Liver (tissue), 9 donors: ENCODE results near the gene TNFRSF13B. TPM values are rescaled to one million over a fixed set of nuclear protein-coding genes. Genes with fewer than 3 reads are reported as not detected.
"Not testable (repeated sequence)": the region's sequence is repeated elsewhere in the genome, so short reads cannot be mapped to it uniquely, and the experiment has no call there.

Experiments
- DNase-seq: peaks from one replicate; pipeline ENCODE4 v3.0.0-alpha.2; 2017; ENCODE audit warnings: low spot score
- H3K27ac ChIP-seq, 2 donors: one replicate each; pipeline ENCODE4 v1.7.0; 2013; ENCODE audit warnings: inconsistent platforms in 2 of 2, low read length in 2 of 2, control low read depth in 1 of 2, low read depth in 1 of 2, mild to moderate bottlenecking in 1 of 2
- H3K27me3 ChIP-seq, 4 donors: one replicate each; pipeline versions ENCODE4 v1.6.1 to v1.7.0; 2013; ENCODE audit warnings: low read length in 3 of 4, inconsistent platforms in 1 of 4, mild to moderate bottlenecking in 1 of 4, moderate library complexity in 1 of 4; ENCODE audit not compliant: control insufficient read depth in 4 of 4, insufficient read depth in 4 of 4
- H3K36me3 ChIP-seq, 4 donors: one replicate each; pipeline versions ENCODE4 v1.6.1 to v1.7.0; 2013; ENCODE audit warnings: low read length in 3 of 4, mild to moderate bottlenecking in 3 of 4, low read depth in 1 of 4, moderate library complexity in 1 of 4; ENCODE audit not compliant: control insufficient read depth in 4 of 4, insufficient read depth in 3 of 4
- H3K4me1 ChIP-seq, 4 donors: one replicate each; pipeline versions ENCODE4 v1.6.1 to v1.7.0; 2013; ENCODE audit warnings: low read length in 3 of 4, mild to moderate bottlenecking in 3 of 4, moderate library complexity in 1 of 4; ENCODE audit not compliant: control insufficient read depth in 4 of 4, insufficient read depth in 4 of 4
- H3K4me3 ChIP-seq, 3 donors: one replicate each; pipeline versions ENCODE4 v1.6.1 to v1.7.0; 2013; ENCODE audit warnings: low read length in 3 of 3, control low read depth in 1 of 3, low read depth in 1 of 3, mild to moderate bottlenecking in 1 of 3
- H3K9ac ChIP-seq, 2 donors: one replicate each; pipeline ENCODE4 v1.7.0; 2013; ENCODE audit warnings: low read length in 2 of 2, mild to moderate bottlenecking in 2 of 2, moderate library complexity in 2 of 2, control low read depth in 1 of 2, low read depth in 1 of 2
- H3K9me3 ChIP-seq, 4 donors: one replicate each; pipeline versions ENCODE4 v1.6.1 to v1.7.0; 2013; ENCODE audit warnings: low read length in 3 of 4; ENCODE audit not compliant: control insufficient read depth in 4 of 4
- EGR1 ChIP-seq, 2 donors: IDR thresholded peaks; 2 replicates each; pipeline ENCODE4 v1.6.1; 2016 to 2018; ENCODE audit warnings: antibody characterized with exemption in 2 of 2, low read depth in 2 of 2
- FOXA1 ChIP-seq: IDR thresholded peaks from 2 replicates; pipeline ENCODE4 v1.6.1; 2016; ENCODE audit warnings: antibody characterized with exemption
- FOXA2 ChIP-seq: IDR thresholded peaks from 2 replicates; pipeline ENCODE4 v1.6.1; 2016; ENCODE audit warnings: antibody characterized with exemption
- GABPA ChIP-seq, 2 donors: IDR thresholded peaks in 1 of 2; conservative IDR thresholded peaks in 1 of 2; 2 replicates each; pipeline ENCODE4 v1.6.1; 2016; ENCODE audit warnings: antibody characterized with exemption in 2 of 2, mild to moderate bottlenecking in 1 of 2, moderate library complexity in 1 of 2
- HNF4A ChIP-seq, 2 donors: conservative IDR thresholded peaks; 2 replicates each; pipeline ENCODE4 v1.6.1; 2016; ENCODE audit warnings: antibody characterized with exemption in 2 of 2, mild to moderate bottlenecking in 2 of 2
- JUND ChIP-seq, 2 donors: IDR thresholded peaks; 2 replicates each; pipeline ENCODE4 v1.6.1; 2016; ENCODE audit warnings: antibody characterized with exemption in 2 of 2
- NR2F2 ChIP-seq: IDR thresholded peaks from 2 replicates; pipeline ENCODE4 v1.6.1; 2016; ENCODE audit warnings: antibody characterized with exemption
- RAD21 ChIP-seq, 2 donors: IDR thresholded peaks; 2 replicates each; pipeline ENCODE4 v1.6.1; 2016; ENCODE audit warnings: antibody characterized with exemption in 2 of 2, mild to moderate bottlenecking in 2 of 2
- RXRA ChIP-seq, 2 donors: IDR thresholded peaks; 2 replicates each; pipeline ENCODE4 v1.6.1; 2017 to 2018; ENCODE audit warnings: antibody characterized with exemption in 2 of 2, mild to moderate bottlenecking in 1 of 2
- SP1 ChIP-seq: IDR thresholded peaks from 2 replicates; pipeline ENCODE4 v1.6.1; 2018; ENCODE audit warnings: antibody characterized with exemption, mild to moderate bottlenecking
- TAF1 ChIP-seq: conservative IDR thresholded peaks from 2 replicates; pipeline ENCODE4 v1.6.1; 2016; ENCODE audit warnings: antibody characterized with exemption, mild to moderate bottlenecking
- YY1 ChIP-seq: IDR thresholded peaks from 2 replicates; pipeline ENCODE4 v1.6.1; 2016; ENCODE audit warnings: antibody characterized with exemption, mild to moderate bottlenecking
- WGBS: extraction: QIAGEN DNeasy Blood & Tissue Kit; methylation state at CpG from one replicate; pipeline ENCODE4 v1.1.7; 2013; 5-methylcytosine and 5-hydroxymethylcytosine counted together
- polyA plus RNA-seq, 2 donors: library from polyadenylated mRNA; stranded (reverse) in 1 of 2; unstranded in 1 of 2; fragments of 200-250 nt in 1 of 2; fragments of >200 nt in 1 of 2; fragmentation: Nextera tagmentation in 1 of 2; extraction: Ambion mirVana in 1 of 2; gene quantifications; one replicate each; pipeline versions ENCODE4 v1.2.1 to v1.2.3, GENCODE V29; 2013 to 2015
- total RNA-seq, 2 donors: library from RNA; depleted of rRNA; stranded (reverse); fragments of >200 nt; gene quantifications; one replicate each; pipeline ENCODE4 v1.2.3, GENCODE V29; 2014
- TF ChIP-seq, protein P1 (sequence below): IDR thresholded peaks from 2 replicates; pipeline ENCODE4 v1.6.1; 2016; ENCODE audit warnings: antibody characterized with exemption
- TF ChIP-seq, protein P2 (sequence below): IDR thresholded peaks from 2 replicates; pipeline ENCODE4 v1.6.1; 2016; ENCODE audit warnings: antibody characterized with exemption, mild to moderate bottlenecking
- TF ChIP-seq, protein P3 (sequence below): IDR thresholded peaks from 2 replicates; pipeline ENCODE4 v1.6.1; 2016; ENCODE audit warnings: antibody characterized with exemption
- TF ChIP-seq, protein P4 (sequence below): IDR thresholded peaks from 2 replicates; pipeline ENCODE4 v1.6.1; 2016; ENCODE audit warnings: antibody characterized with exemption
- donor health status: healthy.
- donor health status: healthy.
- donor health status: healthy.
- donor health status: healthy.
- donor health status: healthy.

Gene TNFRSF13B
- total and polyA plus RNA-seq, 4 donors: 0.17 to 0.26 TPM; not detected in 2

DNA sequence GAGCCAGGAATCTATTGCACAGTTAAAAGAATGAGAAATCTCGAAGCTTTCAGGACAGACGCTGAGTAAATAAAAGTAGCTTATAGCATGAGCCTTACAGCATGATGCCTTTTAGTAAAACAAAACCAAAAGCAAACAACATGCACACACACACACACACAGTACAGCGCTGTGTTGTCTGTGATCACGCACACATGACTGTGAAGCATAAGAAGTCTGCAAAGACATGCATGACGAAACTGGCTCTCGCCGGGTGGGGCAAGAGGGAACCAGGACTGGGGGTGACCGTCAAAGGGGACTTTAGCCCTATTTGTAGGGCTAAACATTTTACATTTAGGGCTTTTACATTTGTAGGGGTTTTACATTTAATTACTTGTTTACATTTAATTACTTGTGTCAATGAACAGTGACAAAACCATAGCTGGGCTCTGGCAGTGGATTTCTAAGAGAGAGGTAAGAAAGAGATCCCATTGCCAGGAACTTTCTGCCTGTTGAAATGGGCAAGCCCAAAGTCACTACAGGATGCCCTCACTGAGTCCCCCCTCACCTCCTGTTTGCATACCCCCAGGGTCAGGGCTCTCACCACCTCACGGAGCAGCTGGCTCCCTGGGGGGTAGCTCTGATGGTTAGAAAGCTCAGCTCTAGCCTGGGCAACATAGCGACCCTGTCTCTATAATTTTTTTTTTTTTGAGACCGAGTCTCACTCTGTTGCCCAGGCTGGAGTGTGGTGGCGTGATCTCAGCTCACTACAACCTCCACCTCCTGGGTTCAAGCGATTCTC is 2.0 kb upstream of the TNFRSF13B start:
- no peaks in the 10 kb centered on the region for H3K4me1 ChIP-seq
- H3K27me3 ChIP-seq: peaks cover 0 to 5% (median 0%) of the 10 kb centered on the region in 4 donors
- no peak overlapping the region for H3K27ac ChIP-seq
- no peak overlapping the region for H3K4me3 ChIP-seq
- H3K36me3 ChIP-seq: no peaks in the 10 kb centered on the region
- no peaks in the 10 kb centered on the region for H3K9me3 ChIP-seq
- TF ChIP-seq NR2F2: no peak
- TF ChIP-seq HNF4A (conservative IDR thresholded peaks at IDR 0.05): no peak
- no peak for TF ChIP-seq TAF1
- no peak for TF ChIP-seq RAD21 (IDR thresholded peaks at IDR 0.05)
- TF ChIP-seq FOXA1: no peak
- TF ChIP-seq, protein P1, sequence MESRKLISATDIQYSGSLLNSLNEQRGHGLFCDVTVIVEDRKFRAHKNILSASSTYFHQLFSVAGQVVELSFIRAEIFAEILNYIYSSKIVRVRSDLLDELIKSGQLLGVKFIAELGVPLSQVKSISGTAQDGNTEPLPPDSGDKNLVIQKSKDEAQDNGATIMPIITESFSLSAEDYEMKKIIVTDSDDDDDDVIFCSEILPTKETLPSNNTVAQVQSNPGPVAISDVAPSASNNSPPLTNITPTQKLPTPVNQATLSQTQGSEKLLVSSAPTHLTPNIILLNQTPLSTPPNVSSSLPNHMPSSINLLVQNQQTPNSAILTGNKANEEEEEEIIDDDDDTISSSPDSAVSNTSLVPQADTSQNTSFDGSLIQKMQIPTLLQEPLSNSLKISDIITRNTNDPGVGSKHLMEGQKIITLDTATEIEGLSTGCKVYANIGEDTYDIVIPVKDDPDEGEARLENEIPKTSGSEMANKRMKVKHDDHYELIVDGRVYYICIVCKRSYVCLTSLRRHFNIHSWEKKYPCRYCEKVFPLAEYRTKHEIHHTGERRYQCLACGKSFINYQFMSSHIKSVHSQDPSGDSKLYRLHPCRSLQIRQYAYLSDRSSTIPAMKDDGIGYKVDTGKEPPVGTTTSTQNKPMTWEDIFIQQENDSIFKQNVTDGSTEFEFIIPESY: no peak
- TF ChIP-seq, protein P2, sequence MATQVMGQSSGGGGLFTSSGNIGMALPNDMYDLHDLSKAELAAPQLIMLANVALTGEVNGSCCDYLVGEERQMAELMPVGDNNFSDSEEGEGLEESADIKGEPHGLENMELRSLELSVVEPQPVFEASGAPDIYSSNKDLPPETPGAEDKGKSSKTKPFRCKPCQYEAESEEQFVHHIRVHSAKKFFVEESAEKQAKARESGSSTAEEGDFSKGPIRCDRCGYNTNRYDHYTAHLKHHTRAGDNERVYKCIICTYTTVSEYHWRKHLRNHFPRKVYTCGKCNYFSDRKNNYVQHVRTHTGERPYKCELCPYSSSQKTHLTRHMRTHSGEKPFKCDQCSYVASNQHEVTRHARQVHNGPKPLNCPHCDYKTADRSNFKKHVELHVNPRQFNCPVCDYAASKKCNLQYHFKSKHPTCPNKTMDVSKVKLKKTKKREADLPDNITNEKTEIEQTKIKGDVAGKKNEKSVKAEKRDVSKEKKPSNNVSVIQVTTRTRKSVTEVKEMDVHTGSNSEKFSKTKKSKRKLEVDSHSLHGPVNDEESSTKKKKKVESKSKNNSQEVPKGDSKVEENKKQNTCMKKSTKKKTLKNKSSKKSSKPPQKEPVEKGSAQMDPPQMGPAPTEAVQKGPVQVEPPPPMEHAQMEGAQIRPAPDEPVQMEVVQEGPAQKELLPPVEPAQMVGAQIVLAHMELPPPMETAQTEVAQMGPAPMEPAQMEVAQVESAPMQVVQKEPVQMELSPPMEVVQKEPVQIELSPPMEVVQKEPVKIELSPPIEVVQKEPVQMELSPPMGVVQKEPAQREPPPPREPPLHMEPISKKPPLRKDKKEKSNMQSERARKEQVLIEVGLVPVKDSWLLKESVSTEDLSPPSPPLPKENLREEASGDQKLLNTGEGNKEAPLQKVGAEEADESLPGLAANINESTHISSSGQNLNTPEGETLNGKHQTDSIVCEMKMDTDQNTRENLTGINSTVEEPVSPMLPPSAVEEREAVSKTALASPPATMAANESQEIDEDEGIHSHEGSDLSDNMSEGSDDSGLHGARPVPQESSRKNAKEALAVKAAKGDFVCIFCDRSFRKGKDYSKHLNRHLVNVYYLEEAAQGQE: no peak
- TF ChIP-seq FOXA2: no peak
- TF ChIP-seq EGR1 (IDR thresholded peaks at IDR 0.05; ENCODE audit: low read depth in 2 of 2): no peak
- TF ChIP-seq RXRA (IDR thresholded peaks at IDR 0.05): no peak
- TF ChIP-seq SP1: no peak
- TF ChIP-seq, protein P3, sequence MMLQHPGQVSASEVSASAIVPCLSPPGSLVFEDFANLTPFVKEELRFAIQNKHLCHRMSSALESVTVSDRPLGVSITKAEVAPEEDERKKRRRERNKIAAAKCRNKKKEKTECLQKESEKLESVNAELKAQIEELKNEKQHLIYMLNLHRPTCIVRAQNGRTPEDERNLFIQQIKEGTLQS: no peak
- 80% methylated on average over 13 of the region's 13 CpGs for WGBS
- no peak overlapping the region for H3K9ac ChIP-seq
- peak; percentile 27 for DNase-seq

DNA sequence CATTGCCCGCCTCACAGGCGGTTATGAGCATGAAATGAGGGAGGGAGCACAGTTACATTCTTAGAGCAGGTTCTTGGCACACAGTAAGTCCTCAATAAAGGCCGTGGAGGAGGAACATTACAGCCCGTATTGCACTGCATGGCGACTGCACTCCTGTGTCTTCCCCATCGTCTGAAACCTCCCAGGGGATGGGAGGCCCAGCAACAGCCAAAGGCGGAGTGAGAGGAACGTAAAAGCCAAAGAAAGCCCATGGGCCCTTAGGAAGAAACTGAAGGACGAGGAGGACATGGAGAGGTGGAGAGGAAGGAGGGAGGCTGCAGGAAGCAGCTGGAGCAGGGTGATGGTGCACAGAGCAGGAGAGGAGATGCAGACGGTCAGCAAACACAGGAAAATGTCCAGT is 1.1 kb upstream of the TNFRSF13B start:
- 76% methylated on average over 10 of the region's 10 CpGs for WGBS
- not testable (repeated sequence) for H3K27ac ChIP-seq, H3K9me3 ChIP-seq, H3K4me1 ChIP-seq, H3K36me3 ChIP-seq, H3K4me3 ChIP-seq, H3K27me3 ChIP-seq, H3K9ac ChIP-seq
- peak; percentile 10 for DNase-seq

DNA sequence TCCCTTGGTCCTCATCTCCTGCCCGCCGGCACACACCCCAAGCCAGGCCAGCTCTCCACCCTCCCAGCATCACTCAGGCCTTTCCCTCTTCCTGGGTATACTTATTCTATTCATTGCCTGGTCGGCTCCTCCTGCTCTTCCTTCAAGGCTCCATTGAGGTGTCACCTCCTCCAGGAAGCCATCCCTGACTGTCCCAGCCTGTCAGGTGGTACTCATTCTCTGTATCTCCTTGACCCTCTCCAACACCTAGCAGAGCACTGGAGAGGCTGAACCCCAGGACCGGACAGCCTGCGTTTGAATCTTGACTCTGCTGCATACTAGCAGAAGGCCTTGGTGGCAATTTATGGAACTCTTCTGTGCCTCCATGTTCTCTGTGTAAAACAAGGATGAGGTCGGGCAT is 428 bp upstream of the TNFRSF13B start:
- Histone ChIP-seq H3K36me3 (no peaks in the 10 kb centered on the region), H3K9me3 (no peaks in the 10 kb centered on the region), H3K27ac (no peak overlapping the region), H3K4me1 (no peaks in the 10 kb centered on the region), H3K4me3 (no peak overlapping the region), H3K27me3 (peaks cover 0 to 3% (median 0%) of the 10 kb centered on the region in 4 donors), H3K9ac (no peak overlapping the region)
- no peak for DNase-seq
- 92% methylated on average over 6 of the region's 6 CpGs for WGBS
- TF ChIP-seq JUND (IDR thresholded peaks at IDR 0.05) (no peak), YY1 (no peak), TAF1 (no peak), GABPA (IDR thresholded peaks at IDR 0.05 in 1 of 2, conservative IDR thresholded peaks at IDR 0.05 in 1 of 2) (no peak), SP1 (no peak)
- TF ChIP-seq, protein P4, sequence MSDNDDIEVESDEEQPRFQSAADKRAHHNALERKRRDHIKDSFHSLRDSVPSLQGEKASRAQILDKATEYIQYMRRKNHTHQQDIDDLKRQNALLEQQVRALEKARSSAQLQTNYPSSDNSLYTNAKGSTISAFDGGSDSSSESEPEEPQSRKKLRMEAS: no peak
- TF ChIP-seq, protein P2: no peak
- TF ChIP-seq, protein P3: no peak
